A204.1 (cell line): ENCODE measurements around the gene TPP1.

Experiments used
- FAIRE-seq: peaks from 2 replicates; lab custom pipeline; 2012; peaks lifted over from hg19 to GRCh38; lab: Jason Lieb, UNC

TPP1 gene

GRCh38 chr11:6611092-6611962 lies 7.9 kb downstream of the TPP1 start:
- FAIRE-seq: no peak

DNA sequence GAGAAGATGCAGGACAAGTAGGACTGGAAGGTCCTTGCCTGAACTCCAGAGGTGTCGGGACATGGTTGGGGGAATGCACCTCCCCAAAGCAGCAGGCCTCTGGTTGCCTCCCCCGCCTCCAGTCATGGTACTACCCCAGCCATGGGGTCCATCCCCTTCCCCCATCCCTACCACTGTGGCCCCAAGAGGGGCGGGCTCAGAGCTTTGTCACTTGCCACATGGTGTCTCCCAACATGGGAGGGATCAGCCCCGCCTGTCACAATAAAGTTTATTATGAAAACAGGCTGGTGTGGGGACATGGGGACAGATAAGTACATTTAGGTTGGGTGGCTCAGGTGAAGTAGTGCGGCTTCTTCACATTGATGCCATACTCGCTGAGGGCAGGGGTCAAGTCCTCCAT lies 8.6 kb downstream of the TPP1 start:
- no peak for FAIRE-seq

GRCh38 chr11:6609502-6610015 lies 9.7 kb downstream of the TPP1 start:
- FAIRE-seq: no peak

DNA sequence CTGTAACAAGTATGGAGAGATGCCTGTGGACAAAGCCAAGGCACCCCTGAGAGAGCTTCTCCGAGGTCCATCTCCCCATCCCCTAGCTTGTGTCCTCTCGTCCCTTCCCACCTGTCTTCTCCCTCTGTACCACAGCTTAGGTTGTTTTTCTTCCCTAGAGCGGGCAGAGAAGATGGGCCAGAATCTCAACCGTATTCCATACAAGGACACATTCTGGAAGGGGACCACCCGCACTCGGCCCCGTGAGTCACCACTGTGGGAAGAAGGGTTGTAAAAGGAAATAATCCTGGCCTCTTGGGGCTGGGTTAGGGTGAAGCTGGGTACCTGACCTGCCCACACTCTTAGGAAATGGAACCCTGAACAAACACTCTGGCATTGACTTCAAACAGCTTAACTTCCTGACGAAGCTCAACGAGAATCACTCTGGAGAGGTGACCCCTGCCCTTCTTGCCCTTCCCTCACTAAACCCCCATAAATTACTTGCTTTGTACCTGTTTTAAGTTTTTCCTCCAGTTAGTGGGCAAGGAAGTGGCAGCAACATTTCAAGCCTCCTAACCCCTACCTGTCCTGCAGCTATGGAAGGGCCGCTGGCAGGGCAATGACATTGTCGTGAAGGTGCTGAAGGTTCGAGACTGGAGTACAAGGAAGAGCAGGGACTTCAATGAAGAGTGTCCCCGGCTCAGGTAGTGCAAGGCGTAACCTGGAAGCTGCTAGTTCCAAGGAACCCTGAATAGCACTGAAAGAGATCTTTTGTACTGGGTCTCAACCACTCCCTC lies 10.3 kb downstream of the TPP1 start:
- FAIRE-seq: no peak

GRCh38 chr11:6608011-6608410 lies 11.2 kb downstream of the TPP1 start:
- no peak for FAIRE-seq

DNA sequence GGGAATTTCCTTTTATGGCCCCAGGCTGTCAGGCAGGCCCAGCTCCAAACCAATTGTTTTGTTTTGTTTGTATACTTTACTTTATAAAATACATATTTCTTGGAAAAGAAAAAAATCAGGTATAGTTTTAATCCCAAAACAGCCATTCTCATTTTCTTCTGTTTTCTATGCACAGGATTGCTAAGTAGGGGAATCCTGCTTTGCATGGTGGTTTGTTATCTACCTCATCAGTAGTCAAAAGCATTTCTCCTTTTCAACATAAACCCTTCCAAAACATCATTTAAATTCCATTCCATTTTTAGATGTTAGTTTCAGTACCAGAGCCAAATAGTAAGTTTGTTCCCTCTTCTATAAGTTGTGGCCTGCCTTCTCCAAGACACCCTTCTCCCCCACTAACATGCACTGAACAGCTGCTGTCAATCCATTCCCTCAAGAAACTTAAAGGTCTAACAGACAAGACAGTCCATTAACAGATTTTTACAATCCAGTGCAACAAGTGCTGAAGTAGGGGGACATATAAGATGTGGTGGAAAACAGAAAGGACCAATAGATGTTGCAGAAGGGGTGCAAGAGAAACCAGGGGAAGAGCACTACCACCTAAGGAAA lies 11.9 kb downstream of the TPP1 start:
- FAIRE-seq: no peak

DNA sequence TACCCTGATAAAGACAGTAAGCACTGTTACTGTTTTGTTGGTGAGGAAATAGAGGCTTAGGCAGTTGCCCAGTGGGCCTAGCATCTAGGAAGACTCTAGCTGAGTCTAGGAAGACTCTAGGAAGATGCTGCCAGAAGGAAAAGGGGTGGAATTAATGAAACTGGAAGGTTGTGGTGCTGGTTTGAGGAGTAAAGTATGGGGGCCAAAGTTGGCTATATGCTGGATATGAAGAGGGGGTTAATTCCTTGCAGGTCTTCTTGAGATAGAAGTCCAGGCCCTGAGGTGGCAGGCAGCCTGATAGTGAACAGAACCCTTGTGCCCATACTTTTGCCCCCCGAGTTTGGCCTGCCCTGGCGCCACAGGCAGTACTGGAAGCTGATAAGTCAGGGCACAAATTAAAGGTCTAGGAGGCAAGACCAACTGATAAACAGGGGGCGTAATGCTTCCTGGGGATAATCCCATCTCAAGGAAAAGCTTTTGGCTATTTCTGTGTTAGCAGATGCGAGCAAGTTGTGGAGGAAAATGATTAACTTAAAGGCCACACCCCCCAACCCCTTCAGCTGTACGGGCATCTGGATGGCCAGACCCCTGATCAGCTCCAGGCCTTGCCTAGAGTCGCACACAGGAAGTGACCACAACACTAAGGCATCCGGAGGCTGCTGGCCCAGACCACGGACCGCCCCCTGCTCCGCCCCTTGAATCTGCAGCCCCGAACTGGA lies 12.6 kb downstream of the TPP1 start:
- no peak for FAIRE-seq

GRCh38 chr11:6604790-6605189 lies 14.4 kb downstream of the TPP1 start:
- no peak for FAIRE-seq

- FAIRE-seq: no peak
Measured at GRCh38 chr11:6604081-6604626, 15.1 kb downstream of the TPP1 start.

- no peak for FAIRE-seq
Measured at GRCh38 chr11:6603287-6604080, 15.7 kb downstream of the TPP1 start, which contains the start of the genes ILK and RRP8. Gene ILK, plus strand, starts transcription at chr11:6603774. Its CDS starts 498 bp downstream, at chr11:6604272. Gene RRP8, minus strand, starts transcription at chr11:6603616. Its CDS starts 114 bp downstream, at chr11:6603502.

DNA sequence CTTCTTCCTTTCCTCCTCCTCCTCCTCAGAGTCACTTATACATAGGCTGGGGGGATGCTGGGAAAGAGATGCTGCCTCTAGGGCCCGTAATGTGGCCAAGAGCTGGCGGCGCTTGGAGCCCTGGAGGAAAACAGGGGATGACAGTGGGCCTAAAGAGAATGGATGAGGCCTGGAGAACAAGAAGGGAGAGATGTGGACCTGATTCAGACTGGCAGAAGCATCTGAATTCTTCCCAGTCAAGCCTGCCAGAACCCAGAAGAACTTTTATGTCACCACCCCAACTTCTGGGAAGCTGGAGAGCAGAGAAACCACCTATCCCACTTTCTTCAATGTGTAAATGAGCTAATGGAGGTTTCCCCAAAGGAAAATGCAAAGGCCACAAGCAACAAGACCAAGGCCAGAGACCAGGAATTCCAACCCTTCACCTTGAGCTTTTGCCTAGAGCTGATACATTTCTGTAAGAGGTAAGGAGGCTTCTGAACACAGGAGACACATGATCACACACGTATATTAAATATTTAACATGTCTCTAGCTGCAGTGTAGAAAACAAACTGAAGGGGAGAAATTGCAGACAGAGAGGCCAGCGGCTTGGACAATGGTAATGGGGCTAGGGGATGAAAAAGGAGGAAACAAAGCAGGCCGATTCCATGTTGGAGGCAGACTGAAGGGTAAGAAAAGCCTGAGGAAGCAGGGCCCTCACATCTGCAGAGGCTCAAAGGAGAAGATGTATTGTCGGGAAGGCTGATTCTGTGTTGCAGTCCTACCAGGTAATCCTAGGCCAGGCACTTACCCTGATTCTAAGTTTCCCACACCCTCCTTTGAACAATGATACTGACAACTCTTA lies 16.9 kb downstream of the TPP1 start:
- no peak for FAIRE-seq

GRCh38 chr11:6601041-6601461 lies 18.2 kb downstream of the TPP1 start:
- FAIRE-seq: no peak

DNA sequence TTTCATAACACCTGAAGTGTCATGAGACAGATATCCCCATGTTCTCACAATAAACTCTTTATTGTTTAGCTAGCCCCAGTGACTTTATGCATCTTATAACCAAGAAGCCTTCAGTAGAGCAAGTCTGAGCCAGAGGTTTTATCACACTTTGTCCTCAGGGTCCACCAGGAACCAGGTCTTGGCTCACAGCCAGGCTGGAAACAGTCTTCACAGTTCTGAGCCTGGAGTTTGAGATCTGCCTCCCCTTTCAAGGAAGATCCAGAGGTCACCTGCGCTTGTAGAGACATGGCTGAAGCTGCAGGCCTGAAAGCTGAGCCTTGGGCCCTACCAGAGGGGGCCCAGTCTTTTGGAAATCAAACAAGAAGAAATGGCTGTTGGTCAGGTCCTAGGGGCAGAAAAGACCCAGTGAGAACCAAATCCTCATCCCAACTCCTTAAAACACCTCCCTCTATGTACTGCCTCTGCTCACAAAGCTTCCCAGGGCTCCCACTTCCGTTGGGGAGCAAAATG lies 19.3 kb downstream of the TPP1 start:
- FAIRE-seq: no peak

DNA sequence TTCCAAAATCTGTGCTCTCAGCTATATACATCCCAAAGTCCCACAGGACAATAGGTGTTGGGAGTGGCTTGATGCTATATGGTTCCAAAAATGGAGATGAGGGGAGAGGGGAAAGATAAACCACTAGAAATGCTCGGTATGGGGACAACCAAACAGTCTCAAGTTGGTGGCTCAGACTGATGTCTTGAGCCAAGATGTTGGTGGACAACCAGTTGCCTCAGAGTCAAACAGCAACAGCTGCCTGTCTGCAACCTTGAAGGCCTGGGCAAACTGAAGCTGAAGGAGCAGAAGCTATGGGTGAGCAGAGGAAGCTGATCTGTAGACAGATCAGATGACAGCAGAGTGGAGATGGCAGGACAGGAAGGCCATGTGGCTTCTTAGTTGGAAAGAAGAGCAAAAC lies 19.8 kb downstream of the TPP1 start:
- no peak for FAIRE-seq

GRCh38 chr11:6598555-6598954 lies 20.7 kb downstream of the TPP1 start:
- no peak for FAIRE-seq

DNA sequence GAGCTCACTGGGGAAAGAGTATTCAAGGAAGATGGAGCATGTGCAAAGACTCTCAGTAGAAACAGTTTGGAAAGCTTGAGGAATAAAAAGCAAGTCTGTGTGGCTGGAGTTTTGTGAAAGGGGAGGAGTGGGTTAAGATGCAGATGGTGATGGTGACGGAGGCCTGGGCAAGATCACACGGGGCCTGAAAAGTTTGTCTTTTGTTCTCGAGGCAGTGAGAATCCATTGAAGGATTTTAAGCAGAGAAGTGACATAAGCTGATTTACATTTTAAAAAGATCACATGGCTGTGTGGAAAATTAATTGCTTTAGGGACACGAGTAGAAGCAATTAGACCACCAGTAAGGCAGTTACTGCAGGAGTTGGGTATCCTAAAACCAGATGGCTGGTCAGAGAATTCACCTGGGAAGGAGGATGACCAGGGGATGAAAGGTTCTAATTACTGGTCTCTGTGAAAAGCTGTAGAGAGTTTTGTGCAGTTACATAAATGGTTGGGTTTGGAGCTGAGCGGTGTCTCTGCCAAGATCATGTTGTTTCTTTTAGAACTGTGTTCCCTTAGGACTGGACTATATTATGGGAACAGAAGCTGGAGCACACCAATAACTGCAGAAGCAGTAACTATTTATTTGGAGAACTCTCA lies 22.9 kb downstream of the TPP1 start:
- FAIRE-seq: no peak

GRCh38 chr11:6594142-6594768 lies 25.0 kb downstream of the TPP1 start:
- no peak for FAIRE-seq

- FAIRE-seq: no peak
Measured at GRCh38 chr11:6588018-6588417, 31.2 kb downstream of the TPP1 start.
